Thyroid gland (tissue), 4 donors: Measurements from ENCODE around the gene GAS7. TPM values are rescaled to one million over a fixed set of nuclear protein-coding genes. Genes with fewer than 3 reads are reported as not detected.
A peak's percentile ranks its signal among the peaks of the same experiment; 100 is the strongest.

ENCODE experiments used
- DNase-seq, 2 donors: peaks; one replicate each; pipeline ENCODE4 v3.0.0-alpha.2; 2019
- H3K27ac ChIP-seq, 3 donors: fragments of 200-600 bp; sonication (generic); 1 replicate in 2 of 3; 2 replicates in 1 of 3; pipeline ENCODE4 v1.5.1; 2016 to 2019; ENCODE audit warnings: mild to moderate bottlenecking in 1 of 3, moderate library complexity in 1 of 3
- H3K27me3 ChIP-seq: fragments of 200-600 bp; sonication (generic); one replicate; pipeline ENCODE4 v1.5.1; 2019
- H3K36me3 ChIP-seq, 2 donors: fragments of 200-600 bp; sonication (generic); one replicate each; pipeline ENCODE4 v1.5.1; 2016 to 2019
- H3K4me1 ChIP-seq, 2 donors: fragments of 200-600 bp; sonication (generic); one replicate each; pipeline ENCODE4 v1.5.1; 2017 to 2019
- H3K4me3 ChIP-seq, 3 donors: fragments of 200-600 bp; sonication (generic); replicated peaks in 1 of 3; 1 replicate in 2 of 3; 2 replicates in 1 of 3; pipeline ENCODE4 v1.5.1; 2016; ENCODE audit warnings: mild to moderate bottlenecking in 1 of 3
- H3K9me3 ChIP-seq: fragments of 200-600 bp; sonication (generic); one replicate; pipeline ENCODE4 v1.5.1; 2017
- POLR2A ChIP-seq, 2 donors: fragments of 450-650 bp; IDR thresholded peaks; one replicate each; pipeline ENCODE4 v1.6.1; 2017; ENCODE audit warnings: antibody characterized with exemption in 2 of 2, mild to moderate bottlenecking in 2 of 2, moderate library complexity in 1 of 2
- WGBS, 2 donors: methylation state at CpG; one replicate each; pipeline ENCODE4 v1.1.5; 2017; 5-methylcytosine and 5-hydroxymethylcytosine counted together
- intact Hi-C: fragments of 100-400 bp; cut with DNase I; formaldehyde crosslinking; loops from one replicate; pipeline ENCODE4 v1.15.1; 2023
- total RNA-seq, 4 donors: library from RNA; depleted of rRNA; stranded (reverse); fragments of >200 nt; gene quantifications; one replicate each; pipeline ENCODE4 v1.2.3, GENCODE V29; 2016
- TF ChIP-seq, protein P1 (sequence below), 6 experiments: fragments of 200-600 bp in 3 of 6; fragments of 450-650 bp in 3 of 6; sonication (generic) in 3 of 6; IDR thresholded peaks; one replicate each; pipeline ENCODE4 v1.5.1; 2016 to 2019; ENCODE audit warnings: antibody characterized with exemption in 6 of 6, mild to moderate bottlenecking in 2 of 6, inconsistent platforms in 1 of 6, moderate library complexity in 1 of 6

The GAS7 gene
- total RNA-seq, 4 donors from 2014 or later, result 7.5 to 30.3 (median 24.1) TPM

DNA sequence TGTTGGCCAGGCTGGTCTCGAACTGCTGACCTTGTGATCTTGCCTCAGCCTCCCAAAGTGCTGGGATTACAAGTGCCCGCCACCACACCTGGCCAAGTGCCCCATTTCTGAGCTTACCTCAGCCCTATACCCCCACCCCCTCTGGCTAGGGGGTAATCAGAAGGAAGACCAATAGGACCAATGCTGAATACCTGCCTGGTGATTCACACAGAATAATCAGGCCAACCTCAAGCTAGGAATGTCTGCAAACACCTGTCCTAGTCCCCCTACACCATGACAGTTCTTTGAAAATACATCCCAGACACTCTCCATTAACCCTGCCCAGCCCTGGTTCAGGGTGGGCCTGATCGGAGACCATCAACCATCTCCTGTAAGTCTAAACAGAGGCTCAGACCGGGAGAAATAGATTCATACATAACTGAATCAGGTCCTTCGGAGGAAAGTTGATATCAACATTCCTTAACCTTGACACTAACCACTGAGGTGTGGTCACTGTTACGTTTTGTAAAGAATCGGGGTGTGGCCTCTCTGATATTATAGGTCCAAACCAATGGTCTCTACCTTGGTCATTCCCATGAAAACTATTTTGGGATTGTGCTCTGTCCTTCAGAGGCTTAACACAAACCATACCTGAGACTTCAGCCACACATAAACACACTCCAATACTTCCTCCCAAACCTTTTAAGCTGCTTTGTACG, 130.8 kb downstream of the GAS7 start:
- H3K4me3 ChIP-seq, result no peak overlapping the region
- H3K27ac ChIP-seq, result no peak overlapping the region
- DNase-seq, result no peak
- no peaks in the 10 kb centered on the region for H3K4me1 ChIP-seq
- WGBS, 2 donors, result 87 to 91% methylated on average over 8 of the region's 8 CpGs
- H3K9me3 ChIP-seq, result no peaks in the 10 kb centered on the region
- TF ChIP-seq, protein P1, sequence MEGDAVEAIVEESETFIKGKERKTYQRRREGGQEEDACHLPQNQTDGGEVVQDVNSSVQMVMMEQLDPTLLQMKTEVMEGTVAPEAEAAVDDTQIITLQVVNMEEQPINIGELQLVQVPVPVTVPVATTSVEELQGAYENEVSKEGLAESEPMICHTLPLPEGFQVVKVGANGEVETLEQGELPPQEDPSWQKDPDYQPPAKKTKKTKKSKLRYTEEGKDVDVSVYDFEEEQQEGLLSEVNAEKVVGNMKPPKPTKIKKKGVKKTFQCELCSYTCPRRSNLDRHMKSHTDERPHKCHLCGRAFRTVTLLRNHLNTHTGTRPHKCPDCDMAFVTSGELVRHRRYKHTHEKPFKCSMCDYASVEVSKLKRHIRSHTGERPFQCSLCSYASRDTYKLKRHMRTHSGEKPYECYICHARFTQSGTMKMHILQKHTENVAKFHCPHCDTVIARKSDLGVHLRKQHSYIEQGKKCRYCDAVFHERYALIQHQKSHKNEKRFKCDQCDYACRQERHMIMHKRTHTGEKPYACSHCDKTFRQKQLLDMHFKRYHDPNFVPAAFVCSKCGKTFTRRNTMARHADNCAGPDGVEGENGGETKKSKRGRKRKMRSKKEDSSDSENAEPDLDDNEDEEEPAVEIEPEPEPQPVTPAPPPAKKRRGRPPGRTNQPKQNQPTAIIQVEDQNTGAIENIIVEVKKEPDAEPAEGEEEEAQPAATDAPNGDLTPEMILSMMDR (IDR thresholded peaks at IDR 0.05), result no peak
- H3K27me3 ChIP-seq, result no peaks in the 10 kb centered on the region
- H3K36me3 ChIP-seq, result no peaks in the 10 kb centered on the region
- intact Hi-C loops, result no loop called here

DNA sequence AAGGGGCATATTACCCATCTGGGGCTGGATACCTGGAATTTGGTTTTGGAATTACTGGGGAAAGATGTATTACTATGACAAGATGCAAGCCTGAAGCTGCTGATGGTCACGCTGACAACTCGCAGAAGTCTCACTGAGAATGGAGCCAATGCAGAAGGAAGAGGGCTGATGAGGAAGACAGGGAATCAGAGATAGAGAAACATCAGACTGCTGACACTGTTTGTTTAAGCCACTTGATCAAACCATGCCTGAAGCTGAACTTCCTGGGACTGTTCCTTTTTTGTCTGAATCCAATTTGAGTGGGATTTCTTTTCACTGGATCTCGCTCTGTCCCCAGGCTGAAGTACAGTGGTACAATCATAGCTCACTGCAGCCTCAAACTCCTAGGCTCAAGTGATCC, 133.9 kb downstream of the GAS7 start:
- intact Hi-C loops, result no loop called here

DNA sequence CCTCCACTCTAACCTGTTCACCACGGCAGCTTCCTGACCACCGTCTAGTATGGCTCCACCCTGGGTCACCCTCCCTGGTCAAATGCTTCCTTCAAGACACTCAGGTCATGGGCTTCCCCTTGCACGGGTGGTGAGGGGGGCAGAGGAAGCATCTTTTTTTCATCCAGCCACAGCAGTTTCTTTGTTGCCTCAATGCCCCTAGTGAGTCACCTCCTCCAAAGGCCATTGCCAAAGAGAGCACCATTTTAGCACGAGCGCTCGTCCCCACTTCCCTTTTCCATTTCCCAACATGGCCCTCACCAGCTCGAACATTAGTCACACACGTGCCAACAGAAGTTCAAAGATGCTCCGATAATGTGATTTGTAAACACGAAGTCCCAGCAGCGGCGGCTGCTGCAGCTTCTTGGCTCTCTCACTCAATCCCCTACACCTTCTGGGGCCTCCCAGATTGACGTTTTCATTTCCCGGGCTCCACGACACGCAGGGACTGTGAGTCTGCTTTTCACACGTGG, 134.6 kb downstream of the GAS7 start:
- Histone ChIP-seq H3K4me3 (no peak overlapping the region), H3K27ac (no peak overlapping the region), H3K4me1 (no peaks in the 10 kb centered on the region), H3K9me3 (no peaks in the 10 kb centered on the region), H3K36me3 (no peaks in the 10 kb centered on the region), H3K27me3 (no peaks in the 10 kb centered on the region)
- 56 to 72% methylated on average over 17 of the region's 17 CpGs for WGBS, 2 donors
- peak in 1 of 2 donors; percentile 7 for DNase-seq
- TF ChIP-seq, protein P1 (IDR thresholded peaks at IDR 0.05), result no peak
- no peak for TF ChIP-seq POLR2A (IDR thresholded peaks at IDR 0.05)
- intact Hi-C loops, result no loop called here

More for the DNA sequence above, 133.9 kb downstream of the GAS7 start:
- DNase-seq, result no peak
- WGBS, 2 donors, result 92 to 96% methylated on average over 3 of the region's 3 CpGs
- Histone ChIP-seq H3K27ac (no peak overlapping the region), H3K36me3 (no peaks in the 10 kb centered on the region), H3K4me1 (no peaks in the 10 kb centered on the region), H3K4me3 (no peak overlapping the region), H3K27me3 (no peaks in the 10 kb centered on the region), H3K9me3 (no peaks in the 10 kb centered on the region)
- TF ChIP-seq POLR2A (IDR thresholded peaks at IDR 0.05), result no peak
- TF ChIP-seq, protein P1 (IDR thresholded peaks at IDR 0.05), result no peak

DNA sequence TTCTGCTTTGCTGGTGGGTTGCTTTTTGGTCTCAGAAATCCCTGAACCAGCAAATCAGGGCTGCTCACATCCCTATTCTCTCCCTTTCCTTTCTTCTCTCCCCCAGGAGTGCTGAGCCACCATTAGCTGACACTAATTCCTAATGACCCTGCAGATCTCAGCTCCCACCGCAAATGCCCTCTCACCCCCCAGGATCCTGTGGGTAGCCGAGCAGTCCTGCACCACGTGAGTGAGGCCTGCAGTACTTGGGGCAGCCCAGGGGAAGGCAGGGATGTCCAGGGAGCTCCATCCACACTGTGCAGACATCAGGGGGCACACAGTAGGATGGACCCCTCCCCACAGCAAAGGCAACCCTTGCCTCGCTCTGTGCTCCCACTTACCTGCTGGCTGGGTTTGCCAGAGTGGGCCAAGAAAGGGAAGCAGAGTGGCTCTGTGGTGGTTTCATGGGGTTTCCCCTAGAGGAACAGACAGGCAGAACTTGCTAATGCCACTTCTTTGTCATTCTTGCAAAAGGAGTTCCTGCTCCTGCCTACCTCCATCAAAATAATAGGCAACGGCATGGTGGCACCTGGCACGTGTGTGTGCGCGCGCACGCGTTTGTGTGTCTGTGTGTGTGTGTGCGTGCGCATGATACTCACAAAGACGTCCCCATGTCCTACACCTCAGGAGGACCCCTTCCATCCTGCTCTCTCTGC, 135.6 kb downstream of the GAS7 start:
- no peak for DNase-seq
- WGBS, 2 donors, result 94 to 96% methylated on average over 13 to 14 of the region's 14 CpGs
- Histone ChIP-seq H3K4me1 (no peaks in the 10 kb centered on the region), H3K4me3 (no peak overlapping the region), H3K36me3 (no peaks in the 10 kb centered on the region), H3K27ac (no peak overlapping the region), H3K27me3 (no peaks in the 10 kb centered on the region), H3K9me3 (no peaks in the 10 kb centered on the region)
- TF ChIP-seq, protein P1 (IDR thresholded peaks at IDR 0.05), result no peak
- TF ChIP-seq POLR2A (IDR thresholded peaks at IDR 0.05), result no peak
- intact Hi-C loops, result no loop called here
